Endothelial cell (in vitro differentiated cells): Measurements from ENCODE around the gene SCNN1A. TPM values are rescaled to one million over a fixed set of nuclear protein-coding genes. Genes with fewer than 3 reads are reported as not detected.

Experiments
- DNase-seq: peaks from one replicate; pipeline ENCODE4 v3.0.0; 2021; ENCODE audit warnings: low spot score
- H3K27ac Mint-ChIP-seq: one replicate; pipeline ENCODE4 v1.8.0; 2021; ENCODE audit warnings: mixed read lengths, inconsistent platforms; ENCODE audit not compliant: unreplicated experiment
- H3K27me3 Mint-ChIP-seq: one replicate; pipeline ENCODE4 v1.8.0; 2021; ENCODE audit warnings: mild to moderate bottlenecking, moderate library complexity, mixed read lengths, inconsistent platforms; ENCODE audit not compliant: unreplicated experiment
- H3K36me3 Mint-ChIP-seq: one replicate; pipeline ENCODE4 v1.8.0; 2021; ENCODE audit warnings: mild to moderate bottlenecking, low read depth, mixed read lengths, inconsistent platforms; ENCODE audit not compliant: unreplicated experiment
- H3K4me1 Mint-ChIP-seq: one replicate; pipeline ENCODE4 v1.8.0; 2021; ENCODE audit warnings: mild to moderate bottlenecking, mixed read lengths, inconsistent platforms; ENCODE audit not compliant: unreplicated experiment
- H3K4me3 Mint-ChIP-seq: one replicate; pipeline ENCODE4 v1.8.0; 2021; ENCODE audit warnings: mild to moderate bottlenecking, mixed read lengths, inconsistent platforms; ENCODE audit not compliant: unreplicated experiment
- H3K9me3 Mint-ChIP-seq: one replicate; pipeline ENCODE4 v1.8.0; 2021; ENCODE audit warnings: mixed read lengths, inconsistent platforms; ENCODE audit not compliant: unreplicated experiment
- total RNA-seq: library from RNA; stranded (reverse); fragmentation: NEBNext Ultra II Directional; extraction: Animal tissue kit (Norgen Biotek cat#: 25700); gene quantifications from one replicate; pipeline ENCODE4 v1.2.1, GENCODE V29; 2021; ENCODE audit not compliant: unreplicated experiment
- TF ChIP-seq, protein P1 (sequence below): fragments of 200-600 bp; sonication (generic); IDR thresholded peaks from one replicate; pipeline ENCODE4 v1.5.0; 2021; ENCODE audit warnings: antibody characterized with exemption; ENCODE audit not compliant: unreplicated experiment

Gene SCNN1A
- total RNA-seq, 1 donor from 2014 or later = 2.2 TPM

DNA sequence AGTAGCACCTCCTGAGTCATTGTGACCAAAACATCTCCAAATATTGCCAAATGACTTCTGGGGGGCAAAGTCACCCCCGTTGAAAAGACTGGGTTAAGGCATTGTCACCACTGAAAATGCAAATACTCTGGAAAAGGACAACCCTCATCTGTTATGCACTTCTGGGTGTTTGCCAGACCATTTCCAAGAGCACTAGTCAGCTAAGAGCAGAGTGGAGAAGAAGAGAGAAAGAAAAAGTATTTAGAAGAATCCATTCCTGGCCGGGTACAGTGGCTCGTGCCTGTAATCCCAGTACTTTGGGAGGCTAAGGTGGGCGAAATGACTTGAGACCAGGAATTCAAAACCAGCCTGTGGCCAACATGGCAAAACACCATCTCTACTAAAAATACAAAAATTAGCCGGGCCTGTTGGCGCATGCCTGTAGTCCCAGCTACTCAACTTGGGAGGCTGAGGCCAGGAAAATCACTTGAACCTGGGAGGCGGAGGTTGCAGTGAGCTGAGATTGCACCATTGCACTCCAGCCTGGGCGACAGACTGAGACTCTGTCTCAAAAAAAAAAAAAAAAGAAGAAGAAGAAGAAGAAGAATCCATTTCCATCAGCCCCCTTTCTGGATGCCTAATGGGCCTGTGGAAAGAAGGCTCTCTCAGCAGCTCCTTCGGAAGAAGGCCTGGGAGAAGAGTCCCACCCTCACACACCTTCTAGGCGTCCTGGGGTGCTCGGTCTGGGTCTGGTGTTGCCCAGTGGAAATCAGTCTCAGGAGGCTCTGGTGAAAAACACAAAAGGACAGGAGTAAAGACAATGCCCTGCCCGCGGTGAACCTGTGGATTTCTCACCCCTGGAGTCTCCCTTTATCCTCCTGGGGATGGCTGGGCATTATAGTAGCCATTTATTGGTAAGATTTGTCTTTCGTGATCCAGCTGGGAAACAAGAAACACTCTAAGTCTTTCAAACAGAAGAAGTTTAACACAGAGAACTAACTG, 5.1 kb upstream of the SCNN1A start:
- Mint-ChIP-seq H3K36me3 (peaks cover 4% of the 10 kb centered on the region), H3K4me1 (peaks cover 24% of the 10 kb centered on the region), H3K27me3 (peaks cover 13% of the 10 kb centered on the region), H3K4me3 (no peak overlapping the region), H3K27ac (no peak overlapping the region), H3K9me3 (no peaks in the 10 kb centered on the region)
- TF ChIP-seq, protein P1, sequence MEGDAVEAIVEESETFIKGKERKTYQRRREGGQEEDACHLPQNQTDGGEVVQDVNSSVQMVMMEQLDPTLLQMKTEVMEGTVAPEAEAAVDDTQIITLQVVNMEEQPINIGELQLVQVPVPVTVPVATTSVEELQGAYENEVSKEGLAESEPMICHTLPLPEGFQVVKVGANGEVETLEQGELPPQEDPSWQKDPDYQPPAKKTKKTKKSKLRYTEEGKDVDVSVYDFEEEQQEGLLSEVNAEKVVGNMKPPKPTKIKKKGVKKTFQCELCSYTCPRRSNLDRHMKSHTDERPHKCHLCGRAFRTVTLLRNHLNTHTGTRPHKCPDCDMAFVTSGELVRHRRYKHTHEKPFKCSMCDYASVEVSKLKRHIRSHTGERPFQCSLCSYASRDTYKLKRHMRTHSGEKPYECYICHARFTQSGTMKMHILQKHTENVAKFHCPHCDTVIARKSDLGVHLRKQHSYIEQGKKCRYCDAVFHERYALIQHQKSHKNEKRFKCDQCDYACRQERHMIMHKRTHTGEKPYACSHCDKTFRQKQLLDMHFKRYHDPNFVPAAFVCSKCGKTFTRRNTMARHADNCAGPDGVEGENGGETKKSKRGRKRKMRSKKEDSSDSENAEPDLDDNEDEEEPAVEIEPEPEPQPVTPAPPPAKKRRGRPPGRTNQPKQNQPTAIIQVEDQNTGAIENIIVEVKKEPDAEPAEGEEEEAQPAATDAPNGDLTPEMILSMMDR = no peak
- DNase-seq = no peak

DNA sequence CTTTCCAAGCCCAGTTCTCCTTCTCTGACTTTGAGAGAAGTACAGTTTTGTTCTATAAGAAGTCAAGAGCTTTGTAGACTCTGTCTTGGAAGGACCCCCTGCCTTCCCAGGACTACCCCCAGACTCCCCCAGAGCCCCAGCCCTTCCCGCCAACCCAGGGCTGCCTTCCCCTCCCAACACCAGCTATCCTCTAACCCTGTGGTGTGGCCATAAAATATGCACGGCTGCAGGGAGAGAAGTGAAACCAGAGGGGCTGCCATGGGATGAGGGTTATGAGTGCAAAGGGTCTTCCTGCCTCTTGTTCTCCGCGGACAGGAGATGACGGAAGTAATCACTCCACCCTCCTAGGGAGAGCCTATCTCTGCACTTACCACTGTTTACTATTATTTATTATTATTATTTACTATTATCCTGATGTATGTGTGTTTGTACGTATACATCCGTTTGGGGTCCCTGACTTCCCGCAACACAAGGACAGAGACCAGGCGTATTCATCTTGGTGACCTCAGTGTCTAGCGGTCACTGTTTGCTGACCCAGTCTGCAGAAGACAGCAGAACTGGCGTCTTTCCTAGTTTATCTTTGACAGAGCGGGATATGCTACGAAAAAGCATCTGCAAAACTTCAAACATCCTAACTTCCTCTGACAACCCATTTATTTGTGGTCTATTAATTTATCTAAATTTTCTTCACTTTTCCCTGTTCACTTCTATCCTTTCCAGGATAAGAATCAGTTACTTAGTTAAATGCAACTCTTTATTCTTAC, 3.5 kb upstream of the SCNN1A start:
- Mint-ChIP-seq H3K27me3 (peaks cover 17% of the 10 kb centered on the region), H3K27ac (no peak overlapping the region), H3K9me3 (no peaks in the 10 kb centered on the region), H3K36me3 (peaks cover 4% of the 10 kb centered on the region), H3K4me3 (no peak overlapping the region), H3K4me1 (peaks cover 23% of the 10 kb centered on the region)
- no peak for DNase-seq
- TF ChIP-seq, protein P1 = no peak

- Mint-ChIP-seq H3K27me3 (peaks cover 15% of the 10 kb centered on the region), H3K4me3 (no peak overlapping the region)
- TF ChIP-seq, protein P1 = no peak
Measured at GRCh38 chr12:6377667-6377994, 2.3 kb upstream of the SCNN1A start.

DNA sequence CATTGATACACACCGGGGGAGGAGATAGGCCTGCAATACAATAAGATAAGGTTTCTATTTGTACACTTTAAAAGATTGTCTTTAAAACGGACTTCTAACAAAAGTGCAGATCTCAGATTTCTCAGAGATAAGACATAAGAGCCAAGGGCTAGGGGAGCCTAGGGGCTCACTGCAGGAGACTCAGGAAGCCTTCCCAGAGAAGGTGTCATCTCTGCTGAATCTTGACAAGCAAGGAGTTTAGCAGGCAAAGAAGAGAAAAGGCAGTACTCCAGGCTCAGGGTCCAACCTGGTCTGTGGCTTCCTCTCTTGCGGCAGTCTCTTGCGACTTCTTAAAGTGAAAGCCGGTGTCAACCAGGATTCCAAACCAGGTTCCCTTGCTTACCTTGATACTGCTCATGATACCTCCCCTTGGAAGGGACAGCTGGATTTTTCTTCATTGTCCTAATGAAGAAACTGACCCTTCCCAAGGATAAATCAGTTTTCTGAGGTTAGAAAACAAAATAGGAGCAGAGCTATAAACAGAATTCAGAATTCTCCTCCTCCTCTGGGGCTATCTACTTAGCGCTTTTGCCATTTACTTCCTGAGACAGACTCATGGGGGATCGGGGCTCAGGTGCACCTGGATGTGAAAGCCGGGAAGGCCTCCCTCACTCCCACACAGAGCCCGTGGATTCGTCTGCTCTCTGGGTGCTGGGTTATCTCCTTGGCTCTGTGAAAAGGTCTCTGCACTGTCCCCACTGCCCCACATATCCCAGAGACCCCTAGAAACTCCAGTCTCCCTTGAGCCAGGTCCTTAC, 1.7 kb upstream of the SCNN1A start:
- no peaks in the 10 kb centered on the region for H3K9me3 Mint-ChIP-seq
- no peak overlapping the region for H3K4me3 Mint-ChIP-seq
- peaks cover 33% of the 10 kb centered on the region for H3K4me1 Mint-ChIP-seq
- no peak for DNase-seq
- peaks cover 4% of the 10 kb centered on the region for H3K36me3 Mint-ChIP-seq
- H3K27me3 Mint-ChIP-seq = peaks cover 15% of the 10 kb centered on the region
- TF ChIP-seq, protein P1 = no peak
- H3K27ac Mint-ChIP-seq = peak overlapping the region; percentile 30

More at GRCh38 chr12:6377667-6377994, 2.3 kb upstream of the SCNN1A start:
- H3K4me1 Mint-ChIP-seq = peaks cover 27% of the 10 kb centered on the region
- no peak for DNase-seq
- peaks cover 4% of the 10 kb centered on the region for H3K36me3 Mint-ChIP-seq
- H3K9me3 Mint-ChIP-seq = no peaks in the 10 kb centered on the region
- no peak overlapping the region for H3K27ac Mint-ChIP-seq
